Keratinocyte (primary cell): ENCODE measurements around the gene TNFRSF14. TPM values are rescaled to one million over a fixed set of nuclear protein-coding genes. Genes with fewer than 3 reads are reported as not detected.
A peak's percentile ranks its signal among the peaks of the same experiment; 100 is the strongest.

ENCODE experiments used
- DNase-seq: peaks from one replicate; pipeline ENCODE4 v3.0.0-alpha.2; 2011; ENCODE audit warnings: low read depth, missing footprints, low spot score
- FAIRE-seq: peaks from 2 replicates; lab custom pipeline; 2011; peaks lifted over from hg19 to GRCh38; lab: Jason Lieb, UNC
- H2AFZ ChIP-seq: 2 replicates; pipeline ENCODE4 v1.6.0; 2012; ENCODE audit warnings: low read length, control low read depth, inconsistent platforms; ENCODE audit not compliant: control insufficient read depth
- H3K27ac ChIP-seq: 2 replicates; pipeline ENCODE4 v1.5.1; 2011; ENCODE audit warnings: low read length; ENCODE audit not compliant: control insufficient read depth, insufficient read depth
- H3K27me3 ChIP-seq: 3 replicates; pipeline ENCODE4 v1.6.0; 2011; ENCODE audit warnings: low read length; ENCODE audit not compliant: control insufficient read depth, insufficient read depth; ENCODE audit errors: extremely low read depth
- H3K36me3 ChIP-seq, 2 experiments: 2 replicates in 1 of 2; 3 replicates in 1 of 2; pipeline ENCODE4 v1.5.1; 2011; ENCODE audit warnings: low read length in 2 of 2, mild to moderate bottlenecking in 1 of 2; ENCODE audit not compliant: control insufficient read depth in 2 of 2, insufficient read depth in 2 of 2; ENCODE audit errors: extremely low read depth in 1 of 2
- H3K4me1 ChIP-seq: 3 replicates; pipeline ENCODE4 v1.5.1; 2011; ENCODE audit warnings: low read length; ENCODE audit not compliant: control insufficient read depth, insufficient read depth; ENCODE audit errors: extremely low read depth
- H3K4me2 ChIP-seq: 3 replicates; pipeline ENCODE4 v1.6.0; 2011; ENCODE audit warnings: low read depth, low read length; ENCODE audit not compliant: control insufficient read depth, insufficient read depth; ENCODE audit errors: extremely low read depth
- H3K4me3 ChIP-seq, 3 experiments: fragments of 200-600 bp in 1 of 3; sonication (generic) in 1 of 3; 2 replicates in 2 of 3; 3 replicates in 1 of 3; pipeline ENCODE4 v1.5.1; 2011 to 2016; ENCODE audit warnings: low read length in 3 of 3, mild to moderate bottlenecking in 3 of 3, control low read depth in 2 of 3, inconsistent platforms in 1 of 3, low read depth in 1 of 3, mixed read lengths in 1 of 3, mixed run types in 1 of 3, moderate library complexity in 1 of 3; ENCODE audit not compliant: control insufficient read depth in 2 of 3, insufficient read depth in 2 of 3; ENCODE audit errors: extremely low read depth in 1 of 3
- H3K79me2 ChIP-seq: 2 replicates; pipeline ENCODE4 v1.6.0; 2012; ENCODE audit warnings: low read length; ENCODE audit not compliant: control insufficient read depth, insufficient read depth
- H3K9ac ChIP-seq: 3 replicates; pipeline ENCODE4 v1.6.0; 2011; ENCODE audit warnings: low read length; ENCODE audit not compliant: control insufficient read depth, insufficient read depth; ENCODE audit errors: extremely low read depth
- H3K9me1 ChIP-seq: 3 replicates; pipeline ENCODE4 v1.6.0; 2011; ENCODE audit warnings: low read length; ENCODE audit not compliant: control insufficient read depth, insufficient read depth; ENCODE audit errors: extremely low read depth
- H3K9me3 ChIP-seq: 2 replicates; pipeline ENCODE4 v1.5.1; 2012; ENCODE audit warnings: low read depth, low read length; ENCODE audit not compliant: control insufficient read depth
- H4K20me1 ChIP-seq: 3 replicates; pipeline ENCODE4 v1.6.0; 2011; ENCODE audit warnings: low read length; ENCODE audit not compliant: control insufficient read depth, insufficient read depth; ENCODE audit errors: extremely low read depth
- CTCF ChIP-seq, 3 experiments: IDR thresholded peaks in 1 of 3; conservative IDR thresholded peaks in 1 of 3; optimal IDR thresholded peaks in 1 of 3; 2 replicates in 2 of 3; 3 replicates in 1 of 3; pipeline versions ENCODE3 to v1.5.1; 2011; ENCODE audit warnings: low read length in 3 of 3, mild to moderate bottlenecking in 3 of 3, moderate library complexity in 2 of 3, control low read depth in 1 of 3, inconsistent platforms in 1 of 3; ENCODE audit not compliant: insufficient read depth in 2 of 3; ENCODE audit errors: extremely low read depth in 1 of 3
- EZH2 ChIP-seq: IDR thresholded peaks from one replicate; pipeline ENCODE4 v1.6.1; 2012; ENCODE audit warnings: inconsistent platforms, mild to moderate bottlenecking, low read length, moderate library complexity
- dilution Hi-C: fragments of 300-500 bp; cut with MboI; formaldehyde crosslinking; loops from one replicate; pipeline ENCODE4 v1.7.0; 2020; ENCODE audit warnings: low sequenced_read_pairs; ENCODE audit not compliant: extremely low pct_ligation_motif_present
- polyA plus RNA-seq, 5 experiments: library from polyadenylated mRNA; depleted of rRNA in 3 of 5; stranded (reverse) in 3 of 5; stranded (forward) in 1 of 5; unstranded in 1 of 5; fragments of >200 nt; gene quantifications; 1 replicate in 1 of 5; 2 replicates in 3 of 5; 3 replicates in 1 of 5; pipeline versions ENCODE4 v1.2.1 to v1.2.3, GENCODE V29; 2011 to 2012; ENCODE audit warnings: missing spikeins in 2 of 5, low read depth in 1 of 5, low replicate concordance in 1 of 5

Gene TNFRSF14
- polyA plus RNA-seq, 1 donor (not counting 4 experiments of a cell fraction or from before 2014, with no cell fraction given) = 5.2 TPM

- FAIRE-seq (no peak), DNase-seq (no peak)
- H2AFZ ChIP-seq = no peak overlapping the region
- no peaks in the 10 kb centered on the region for H3K79me2 ChIP-seq
- H3K4me2 ChIP-seq = no peak overlapping the region
- no peaks in the 10 kb centered on the region for H3K36me3 ChIP-seq
- H3K27ac ChIP-seq = no peak overlapping the region
- no peaks in the 10 kb centered on the region for H4K20me1 ChIP-seq
- no peaks in the 10 kb centered on the region for H3K9me1 ChIP-seq
- no peak overlapping the region for H3K4me3 ChIP-seq
- H3K27me3 ChIP-seq = no peaks in the 10 kb centered on the region
- no peak overlapping the region for H3K9ac ChIP-seq
- dilution Hi-C loops = no loop called here
- no peaks in the 10 kb centered on the region for H3K4me1 ChIP-seq
- no peak for TF ChIP-seq CTCF (optimal IDR thresholded peaks at IDR 0.05 in 1 of 3, IDR thresholded peaks at IDR 0.05 in 1 of 3, conservative IDR thresholded peaks at IDR 0.05 in 1 of 3; ENCODE audit: extremely low read depth in 1 of 3, insufficient read depth in 2 of 3, low read length in 3 of 3)
- no peak for TF ChIP-seq EZH2
- H3K9me3 ChIP-seq = no peaks in the 10 kb centered on the region
Observed at GRCh38 chr1:2593251-2593878, 37.2 kb downstream of the TNFRSF14 start.

GRCh38 chr1:2594001-2594640 is 38.0 kb downstream of the TNFRSF14 start:
- Histone ChIP-seq H3K4me1 (no peaks in the 10 kb centered on the region), H3K27ac (no peak overlapping the region), H3K36me3 (no peaks in the 10 kb centered on the region), H3K9me3 (no peaks in the 10 kb centered on the region), H3K9ac (no peak overlapping the region), H2AFZ (peak overlapping the region; percentile 47), H3K79me2 (no peaks in the 10 kb centered on the region), H3K4me2 (peak overlapping the region; percentile 62), H4K20me1 (no peaks in the 10 kb centered on the region), H3K4me3 (peak overlapping the region in 2 of 3 experiments; percentile 26 to 29), H3K27me3 (no peaks in the 10 kb centered on the region), H3K9me1 (no peaks in the 10 kb centered on the region)
- FAIRE-seq (no peak), DNase-seq (no peak)
- TF ChIP-seq EZH2 (no peak), CTCF (optimal IDR thresholded peaks at IDR 0.05 in 1 of 3, IDR thresholded peaks at IDR 0.05 in 1 of 3, conservative IDR thresholded peaks at IDR 0.05 in 1 of 3; ENCODE audit: extremely low read depth in 1 of 3, insufficient read depth in 2 of 3, low read length in 3 of 3) (no peak)
- dilution Hi-C loops = no loop called here
